Head of caudate nucleus (tissue), 42 donors: ENCODE results near the gene PHB1.
"Not testable (repeated sequence)": the region's sequence is repeated elsewhere in the genome, so short reads cannot be mapped to it uniquely, and the experiment has no call there.

Experiments used
- DNase-seq, 42 donors: peaks; one replicate each; pipeline versions ENCODE4 v3.0.0 to v3.0.0-alpha.2; 2020 to 2021; ENCODE audit warnings: mixed read lengths in 7 of 42
- intact Hi-C: fragments of 100-400 bp; cut with DNase I; formaldehyde crosslinking; loops from one replicate; pipeline ENCODE4 v1.15.0; 2022

PHB1 gene

GRCh38 chr17:49441578-49441977 lies 26.9 kb upstream of the PHB1 start:
- intact Hi-C loops, result no loop called here
- peak in 3 of 42 donors; percentile 2 to 22 (median 7) for DNase-seq

DNA sequence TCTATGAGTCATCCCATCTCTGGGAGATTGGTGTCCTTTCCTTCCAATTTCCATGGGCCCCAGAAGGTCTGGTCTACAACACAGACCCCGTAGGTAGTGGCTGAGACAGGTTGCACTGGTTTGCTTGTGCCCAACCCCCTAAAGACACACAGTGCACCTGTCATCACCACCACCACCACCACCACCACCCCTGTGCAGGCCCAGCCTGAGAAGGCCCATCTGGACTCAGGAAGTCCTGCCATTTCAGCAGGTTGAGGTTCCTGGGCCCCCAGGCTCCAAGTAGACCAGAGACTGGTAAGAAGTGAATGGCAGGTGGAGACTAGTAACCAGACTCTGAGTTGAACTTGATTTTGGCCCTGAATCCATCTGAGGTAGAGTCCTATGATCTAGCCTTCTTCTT lies 25.9 kb upstream of the PHB1 start:
- DNase-seq, result peak in 5 of 42 donors; percentile 1 to 16 (median 4)
- intact Hi-C loops, result no loop called here

DNA sequence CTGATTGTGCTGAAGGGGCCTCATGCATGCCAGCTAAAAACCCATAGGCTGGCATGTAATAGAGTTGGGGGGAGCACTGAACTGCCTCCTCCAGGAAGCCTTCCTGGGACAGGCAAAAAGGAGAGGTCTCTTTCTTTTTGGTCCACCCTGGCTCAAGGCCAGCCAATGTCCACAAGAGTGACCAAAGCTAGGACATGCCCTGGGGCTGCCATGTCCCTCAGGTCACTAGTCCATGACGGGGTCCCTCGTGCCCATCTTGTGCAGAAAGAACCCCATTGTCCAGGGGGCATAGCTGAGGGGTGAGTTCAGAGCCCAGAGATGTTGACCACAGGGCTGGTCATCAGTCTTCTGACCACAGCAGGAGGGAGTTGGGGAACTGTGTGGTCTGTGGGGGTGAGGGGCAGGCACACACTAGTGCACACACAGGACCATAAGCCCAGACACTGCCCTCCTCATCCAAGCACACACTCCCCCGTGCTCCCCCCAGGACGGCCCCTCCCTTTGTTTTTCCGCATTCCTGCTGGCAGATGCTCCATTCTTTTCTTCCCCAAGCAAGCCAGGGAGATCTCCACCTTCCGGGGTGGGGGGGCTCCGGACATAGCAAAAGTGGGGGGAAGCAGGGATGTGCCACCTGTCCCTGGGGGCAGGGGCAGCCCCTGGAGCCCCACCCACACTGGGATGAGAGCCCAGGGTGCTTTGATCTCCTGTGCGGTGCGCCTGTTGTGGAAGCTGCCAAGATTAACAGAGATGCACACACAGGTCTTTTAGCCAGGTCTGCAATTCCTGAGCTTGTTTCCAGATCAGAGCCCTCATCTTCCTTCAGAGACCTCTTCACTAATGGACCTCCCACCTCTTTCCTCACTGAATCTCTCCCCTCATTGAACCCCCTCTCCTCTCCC lies 25.2 kb upstream of the PHB1 start:
- peak in 5 of 42 donors; percentile 4 to 36 (median 14) for DNase-seq
- intact Hi-C loops, result loop anchor here (5.0 kb wide), 1 partner anchor 117 kb away; no protein-coding TSS in a partner anchor

GRCh38 chr17:49439305-49439672 lies 24.6 kb upstream of the PHB1 start:
- intact Hi-C loops, result loop anchor here (5.0 kb wide), 1 partner anchor 118 kb away; no protein-coding TSS in a partner anchor

GRCh38 chr17:49438436-49439278 lies 24.0 kb upstream of the PHB1 start:
- intact Hi-C loops, result loop anchor here (5.0 kb wide), 1 partner anchor 119 kb away; no protein-coding TSS in a partner anchor
- peak in 23 of 42 donors; percentile 8 to 81 (median 35) for DNase-seq

More at GRCh38 chr17:49439305-49439672, 24.6 kb upstream of the PHB1 start:
- DNase-seq, result peak in 3 of 42 donors; percentile 2 to 10 (median 5)

DNA sequence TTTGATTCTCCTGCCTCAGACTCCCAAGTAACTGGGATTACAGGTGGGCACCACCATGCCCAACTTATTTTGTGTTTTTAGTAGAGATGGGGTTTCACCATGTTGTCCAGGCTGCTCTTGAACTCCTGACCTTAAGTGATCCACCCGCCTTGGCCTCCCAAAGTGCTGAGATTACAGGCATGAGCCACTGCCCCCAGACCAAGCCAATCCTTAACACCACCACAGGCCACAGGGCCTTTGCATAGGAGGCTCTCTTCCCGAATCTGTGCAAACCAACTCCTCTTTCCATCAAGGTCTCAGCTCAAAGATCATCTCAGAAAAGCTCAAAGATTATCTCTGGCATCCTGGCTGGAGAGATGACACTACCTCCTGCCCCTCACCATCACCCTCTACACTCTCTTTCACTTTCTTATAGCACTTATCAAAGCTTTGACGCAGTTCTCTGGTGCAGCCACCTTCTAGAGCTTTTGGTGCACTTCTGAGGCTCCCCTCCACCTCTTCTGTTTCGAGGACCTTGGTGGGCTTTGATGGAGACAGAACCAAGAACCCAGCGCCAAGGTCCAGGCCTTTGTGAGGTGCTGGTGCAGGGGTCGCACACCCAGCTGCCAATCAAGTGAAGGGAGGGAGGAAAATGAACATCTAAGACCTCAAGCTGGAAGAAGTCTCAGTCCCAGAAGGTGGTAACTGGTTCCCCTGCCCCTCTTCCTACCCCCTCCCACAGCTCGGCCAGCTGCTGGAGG lies 23.2 kb upstream of the PHB1 start:
- intact Hi-C loops, result loop anchor here (5.0 kb wide), 1 partner anchor 119 kb away; no protein-coding TSS in a partner anchor
- peak in 4 of 42 donors; percentile 0 to 29 (median 7) for DNase-seq

GRCh38 chr17:49436174-49436573 lies 21.5 kb upstream of the PHB1 start:
- intact Hi-C loops, result loop anchor here (5.0 kb wide), 1 partner anchor 121 kb away; no protein-coding TSS in a partner anchor
- peak in 5 of 42 donors; percentile 3 to 26 (median 10) for DNase-seq

DNA sequence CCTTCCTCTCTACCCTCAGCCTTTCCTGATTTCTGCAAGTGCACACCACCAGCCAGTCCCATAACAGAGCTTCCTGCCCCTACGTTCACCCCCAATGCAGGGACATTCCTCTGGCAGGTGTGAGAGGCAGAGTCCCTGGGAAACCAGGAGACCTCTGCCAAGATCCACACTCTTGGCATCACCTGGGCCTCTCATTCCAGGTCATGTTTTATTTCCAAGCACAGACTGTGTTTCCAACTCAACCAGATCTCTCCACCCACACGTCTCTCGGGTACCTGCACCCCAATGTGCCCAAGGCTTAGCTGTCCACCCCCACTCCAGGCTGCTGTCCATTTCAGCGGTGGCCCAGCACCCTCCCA lies 21.0 kb upstream of the PHB1 start:
- intact Hi-C loops, result loop anchor here (5.0 kb wide), 1 partner anchor 122 kb away; no protein-coding TSS in a partner anchor
- DNase-seq, result peak in 4 of 42 donors; percentile 3 to 34 (median 9)

DNA sequence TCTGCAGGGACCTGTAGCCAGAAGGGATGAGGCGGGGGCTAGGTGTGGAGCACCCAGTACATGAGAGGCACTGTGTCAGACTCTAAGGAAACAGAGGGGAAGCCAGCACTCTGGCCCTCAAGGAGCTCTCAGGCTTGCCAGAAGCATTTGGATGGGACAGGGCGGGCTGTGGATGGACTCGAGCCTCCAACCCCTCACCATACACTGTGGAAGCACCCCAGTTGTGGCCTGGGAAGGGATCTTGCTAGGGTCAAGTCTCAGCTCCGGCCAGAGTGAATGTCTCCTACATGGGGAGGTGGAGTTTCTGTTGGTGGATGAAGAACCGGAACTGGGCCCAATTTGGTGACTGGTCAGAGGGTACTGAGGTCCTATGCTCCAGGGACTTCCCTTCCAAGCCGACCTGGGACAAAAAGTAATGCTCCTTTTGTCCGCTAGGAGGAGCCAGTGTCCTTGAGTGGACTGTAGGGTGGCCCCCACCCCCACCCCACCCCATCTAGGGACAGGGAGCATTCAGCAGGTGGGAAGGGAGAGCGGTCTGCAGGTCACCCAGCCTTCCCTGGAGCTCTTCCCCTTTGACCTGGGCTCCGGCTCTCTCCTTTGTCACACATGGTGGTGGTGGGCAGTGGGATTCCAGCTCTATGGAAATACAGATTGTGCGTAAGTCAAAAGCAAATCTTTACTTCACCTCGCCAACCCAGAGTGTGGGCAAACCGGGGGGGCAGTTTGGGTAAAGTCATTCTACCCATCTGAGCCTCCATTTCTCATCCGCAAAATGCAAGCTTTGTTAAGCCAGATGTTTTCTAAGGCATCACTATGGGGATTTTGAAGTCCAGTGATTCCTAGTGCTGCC lies 20.4 kb upstream of the PHB1 start:
- DNase-seq, result peak in 37 of 42 donors; percentile 14 to 90 (median 54)
- intact Hi-C loops, result loop anchor here (5.0 kb wide), 1 partner anchor 122 kb away; no protein-coding TSS in a partner anchor

- intact Hi-C loops, result no loop called here
- peak in 4 of 42 donors; percentile 3 to 4 (median 4) for DNase-seq
Observed at GRCh38 chr17:49433000-49433694, 18.5 kb upstream of the PHB1 start.

DNA sequence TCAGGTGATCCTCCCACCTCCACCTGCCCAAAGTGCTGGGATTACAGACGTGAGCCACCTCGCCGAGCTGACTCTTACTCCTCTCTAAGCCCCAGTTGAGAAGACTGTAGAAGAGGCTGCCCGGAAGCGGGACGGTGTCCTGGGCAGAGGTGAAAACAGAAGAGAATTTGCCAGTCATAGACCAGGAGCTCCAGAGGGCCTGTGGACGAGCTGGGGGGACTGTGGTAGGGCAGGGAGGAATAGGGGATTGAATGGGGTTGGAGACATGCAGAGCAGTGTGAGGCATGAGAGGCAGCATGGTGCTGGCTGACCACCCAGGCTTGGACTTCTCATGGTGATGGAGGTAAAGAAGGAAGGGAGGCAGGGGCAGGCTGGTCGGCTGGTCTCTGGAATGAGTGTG lies 17.1 kb upstream of the PHB1 start:
- intact Hi-C loops, result no loop called here

GRCh38 chr17:49425004-49425286 lies 10.3 kb upstream of the PHB1 start:
- DNase-seq, result no peak
- intact Hi-C loops, result no loop called here

More for the DNA sequence above, 17.1 kb upstream of the PHB1 start:
- DNase-seq, result peak in 3 of 42 donors; percentile 6 to 36 (median 7)

DNA sequence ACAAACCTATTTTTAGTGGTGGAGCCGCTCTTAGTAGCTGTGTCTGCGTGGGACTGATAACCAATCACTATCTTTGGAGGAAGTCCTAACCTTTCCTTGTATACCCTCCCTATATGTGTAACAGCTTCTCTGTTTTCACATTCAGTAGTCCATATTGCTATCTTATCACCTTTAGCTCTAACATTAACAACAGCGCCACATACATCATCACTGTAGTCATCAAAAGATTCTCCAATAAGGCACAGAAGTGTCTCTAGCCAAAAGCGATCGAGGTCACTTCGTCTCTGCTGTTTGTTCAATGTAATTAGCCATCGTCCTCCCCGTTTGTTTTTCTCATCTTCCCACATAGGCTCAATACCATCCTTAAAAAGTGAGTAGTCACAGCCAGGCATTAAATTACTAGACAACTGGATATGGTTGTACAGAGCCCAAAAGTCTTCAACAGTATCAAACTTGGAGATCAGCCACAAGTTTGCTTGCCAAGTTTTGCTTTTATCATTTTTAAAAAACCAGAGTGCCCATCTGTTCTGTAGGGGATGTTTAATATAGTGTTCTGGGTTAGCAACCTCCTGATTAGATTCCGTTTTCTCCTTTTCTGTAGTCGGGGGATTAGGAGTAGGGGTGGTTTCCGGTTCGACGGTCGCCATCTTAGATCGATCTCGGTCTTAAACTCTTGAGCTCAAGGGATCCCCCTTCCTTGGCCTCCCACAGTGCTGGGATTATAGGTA lies 9.8 kb upstream of the PHB1 start:
- DNase-seq, result peak in 2 of 42 donors; percentile 14 to 23
- intact Hi-C loops, result not testable (repeated sequence)

GRCh38 chr17:49422714-49423113 lies 8.0 kb upstream of the PHB1 start:
- DNase-seq, result no peak
- intact Hi-C loops, result no loop called here

- peak in 3 of 42 donors; percentile 9 to 15 (median 14) for DNase-seq
- intact Hi-C loops, result not testable (repeated sequence)
Observed at GRCh38 chr17:49419761-49420160, 5.1 kb upstream of the PHB1 start.
